ENCODE measurements around the gene CADPS2. TPM values are rescaled to one million over a fixed set of nuclear protein-coding genes. Genes with fewer than 3 reads are reported as not detected.

CADPS2 gene
- total and polyA plus RNA-seq, 10 of the 15 experiments (the other 5 are each of a cell fraction or from before 2014, with no cell fraction given), result 0.05 to 7.5 (median 0.25) TPM

- TF ChIP-seq ZBTB4 (CRISPR knock-in tag; IDR thresholded peaks at IDR 0.05), result no peak
- TF ChIP-seq ATF3 (IDR thresholded peaks at IDR 0.05; ENCODE audit: borderline replicate concordance, extremely low read depth, low read depth, low read length), result no peak
- no peak for TF ChIP-seq ATF7 (IDR thresholded peaks at IDR 0.05; ENCODE audit: low read depth)
- no peak for TF ChIP-seq ZNF687 (IDR thresholded peaks at IDR 0.05)
- TF ChIP-seq LARP7 (IDR thresholded peaks at IDR 0.05), result no peak
- no peak for TF ChIP-seq HDGF (IDR thresholded peaks at IDR 0.05)
Observed at GRCh38 chr7:122831436-122831835, 54.8 kb downstream of the CADPS2 start (continued).
